GM18870 (cell line): ENCODE measurements around the gene POLG2.
"Not testable (repeated sequence)": the region's sequence is repeated elsewhere in the genome, so short reads cannot be mapped to it uniquely, and the experiment has no call there.

Experiments
- ATAC-seq: cut with Tn5 transposase; IDR thresholded peaks from one replicate; pipeline ENCODE4 v1.9.1; 2021; ENCODE audit warnings: moderate library complexity; ENCODE audit not compliant: unreplicated experiment

The POLG2 gene

GRCh38 chr17:64491034-64491860 lies 5.6 kb downstream of the POLG2 start:
- no peak for ATAC-seq

GRCh38 chr17:64488301-64488700 lies 8.6 kb downstream of the POLG2 start:
- no peak for ATAC-seq

GRCh38 chr17:64484380-64484779 lies 12.5 kb downstream of the POLG2 start:
- no peak for ATAC-seq

- ATAC-seq, result no peak
Observed at GRCh38 chr17:64480951-64481350, 15.9 kb downstream of the POLG2 start.

GRCh38 chr17:64477849-64478248 lies 19.0 kb downstream of the POLG2 start:
- no peak for ATAC-seq

GRCh38 chr17:64472564-64472963 lies 24.3 kb downstream of the POLG2 start:
- ATAC-seq, result no peak

GRCh38 chr17:64471440-64471839 lies 25.4 kb downstream of the POLG2 start:
- no peak for ATAC-seq

GRCh38 chr17:64470625-64471024 lies 26.2 kb downstream of the POLG2 start:
- no peak for ATAC-seq

- ATAC-seq, result not testable (repeated sequence)
Observed at GRCh38 chr17:64466834-64467233, 30.0 kb downstream of the POLG2 start.

- no peak for ATAC-seq
Observed at GRCh38 chr17:64466019-64466735, 30.7 kb downstream of the POLG2 start.

GRCh38 chr17:64461788-64462187 lies 35.1 kb downstream of the POLG2 start:
- ATAC-seq, result no peak

- no peak for ATAC-seq
Observed at GRCh38 chr17:64460955-64461354, 35.9 kb downstream of the POLG2 start.

- ATAC-seq, result not testable (repeated sequence)
Observed at GRCh38 chr17:64459818-64460217, 37.0 kb downstream of the POLG2 start.

GRCh38 chr17:64459284-64459747 lies 37.5 kb downstream of the POLG2 start:
- no peak for ATAC-seq

- ATAC-seq, result no peak
Observed at GRCh38 chr17:64458756-64459155, 38.1 kb downstream of the POLG2 start.

GRCh38 chr17:64457156-64457555 lies 39.7 kb downstream of the POLG2 start:
- no peak for ATAC-seq

- ATAC-seq, result no peak
Observed at GRCh38 chr17:64455993-64456885, 40.6 kb downstream of the POLG2 start.

GRCh38 chr17:64449545-64449944 lies 47.3 kb downstream of the POLG2 start:
- ATAC-seq, result no peak

GRCh38 chr17:64448665-64449512 lies 48.0 kb downstream of the POLG2 start, which contains the start of gene MILR1:
MILR1 (plus strand) TSS chr17:64449115; CDS start chr17:64449169, 54 bp downstream.
- no peak for ATAC-seq

- no peak for ATAC-seq
Observed at GRCh38 chr17:64447526-64447925, 49.3 kb downstream of the POLG2 start.
